Activated T-cell treated with anti-CD3 and anti-CD28 coated beads, Interleukin-2, amount 50 U/mL, for 72 hours (primary cell): ENCODE results near the gene CARTPT. TPM values are rescaled to one million over a fixed set of nuclear protein-coding genes. Genes with fewer than 3 reads are reported as not detected.

Source experiments
- ATAC-seq, 2 donors: fragments of 150-1000 bp; cut with Tn5 transposase; replicated peaks in 1 of 2; 2 replicates each; pipeline ENCODE4 v1.10.0; 2021; ENCODE audit warnings: moderate library complexity in 2 of 2, mild to moderate bottlenecking in 1 of 2
- DNase-seq, 2 donors: peaks; one replicate each; pipeline ENCODE4 v3.0.0; 2021 to 2022; ENCODE audit warnings: mixed read lengths in 1 of 2
- H3K27ac Mint-ChIP-seq: one replicate; pipeline ENCODE4 v1.8.0; 2022; ENCODE audit warnings: mild to moderate bottlenecking, moderate library complexity, mixed read lengths
- H3K27me3 Mint-ChIP-seq: one replicate; pipeline ENCODE4 v1.8.0; 2022; ENCODE audit warnings: low read depth, mixed read lengths
- H3K36me3 Mint-ChIP-seq, 2 donors: one replicate each; pipeline ENCODE4 v1.8.0; 2022; ENCODE audit warnings: mixed read lengths in 2 of 2, mild to moderate bottlenecking in 1 of 2; ENCODE audit not compliant: insufficient read depth in 2 of 2
- H3K4me1 Mint-ChIP-seq: one replicate; pipeline ENCODE4 v1.8.0; 2022; ENCODE audit warnings: low read depth, mixed read lengths
- H3K4me3 Mint-ChIP-seq, 2 donors: one replicate each; pipeline ENCODE4 v1.8.0; 2022; ENCODE audit warnings: mild to moderate bottlenecking in 2 of 2, mixed read lengths in 2 of 2, moderate library complexity in 2 of 2
- H3K9me3 Mint-ChIP-seq, 2 donors: one replicate each; pipeline ENCODE4 v1.8.0; 2022; ENCODE audit warnings: mixed read lengths in 2 of 2
- total RNA-seq, 2 donors: library from RNA; stranded (reverse); gene quantifications; one replicate each; pipeline ENCODE4 v1.2.3, GENCODE V29; 2022

The CARTPT gene
- total RNA-seq, 2 donors from 2014 or later = not detected

GRCh38 chr5:71743155-71743554 lies 24.1 kb downstream of the CARTPT start:
- no peaks in the 10 kb centered on the region for H3K4me1 Mint-ChIP-seq
- no peak overlapping the region for H3K4me3 Mint-ChIP-seq

GRCh38 chr5:71744009-71744790 lies 25.1 kb downstream of the CARTPT start:
- no peak for ATAC-seq

More at GRCh38 chr5:71743155-71743554, 24.1 kb downstream of the CARTPT start:
- ATAC-seq (no peak), DNase-seq (no peak)
- Mint-ChIP-seq H3K27ac (no peak overlapping the region), H3K27me3 (peaks cover 23% of the 10 kb centered on the region), H3K36me3 (no peaks in the 10 kb centered on the region), H3K9me3 (peaks cover 0 to 2% of the 10 kb centered on the region in 2 donors)

GRCh38 chr5:71747182-71747581 lies 28.1 kb downstream of the CARTPT start:
- H3K4me1 Mint-ChIP-seq = no peaks in the 10 kb centered on the region
- H3K9me3 Mint-ChIP-seq = no peaks in the 10 kb centered on the region
- H3K36me3 Mint-ChIP-seq = no peaks in the 10 kb centered on the region
- H3K4me3 Mint-ChIP-seq = no peak overlapping the region
- ATAC-seq = no peak
- H3K27me3 Mint-ChIP-seq = peaks cover 13% of the 10 kb centered on the region
- no peak for DNase-seq
- no peak overlapping the region for H3K27ac Mint-ChIP-seq

More at GRCh38 chr5:71744009-71744790, 25.1 kb downstream of the CARTPT start:
- Mint-ChIP-seq H3K27ac (no peak overlapping the region), H3K27me3 (peaks cover 23% of the 10 kb centered on the region), H3K9me3 (peaks cover 0 to 2% of the 10 kb centered on the region in 2 donors), H3K4me1 (no peaks in the 10 kb centered on the region), H3K36me3 (no peaks in the 10 kb centered on the region), H3K4me3 (no peak overlapping the region)
- no peak for DNase-seq

- peaks cover 9% of the 10 kb centered on the region for H3K27me3 Mint-ChIP-seq
- no peak overlapping the region for H3K4me3 Mint-ChIP-seq
- no peaks in the 10 kb centered on the region for H3K9me3 Mint-ChIP-seq
Observed at GRCh38 chr5:71748360-71748759, 29.3 kb downstream of the CARTPT start.

GRCh38 chr5:71751422-71751821 lies 32.3 kb downstream of the CARTPT start:
- ATAC-seq (no peak), DNase-seq (no peak)
- Mint-ChIP-seq H3K36me3 (no peaks in the 10 kb centered on the region), H3K9me3 (no peaks in the 10 kb centered on the region), H3K4me3 (no peak overlapping the region), H3K27ac (no peak overlapping the region), H3K27me3 (no peaks in the 10 kb centered on the region), H3K4me1 (no peaks in the 10 kb centered on the region)

More at GRCh38 chr5:71748360-71748759, 29.3 kb downstream of the CARTPT start:
- Mint-ChIP-seq H3K4me1 (no peaks in the 10 kb centered on the region), H3K36me3 (no peaks in the 10 kb centered on the region), H3K27ac (no peak overlapping the region)
- no peak for ATAC-seq
- DNase-seq = no peak

GRCh38 chr5:71752441-71753190 lies 33.5 kb downstream of the CARTPT start:
- H3K36me3 Mint-ChIP-seq = no peaks in the 10 kb centered on the region
- H3K4me1 Mint-ChIP-seq = peaks cover 4% of the 10 kb centered on the region
- DNase-seq (no peak), ATAC-seq (no peak)
- no peaks in the 10 kb centered on the region for H3K27me3 Mint-ChIP-seq
- H3K9me3 Mint-ChIP-seq = no peaks in the 10 kb centered on the region
- no peak overlapping the region for H3K27ac Mint-ChIP-seq
- H3K4me3 Mint-ChIP-seq = no peak overlapping the region

- peak; percentile 57 to 58 for DNase-seq
- Mint-ChIP-seq H3K27ac (no peak overlapping the region), H3K4me3 (peak overlapping the region; percentile 42 to 47), H3K36me3 (no peaks in the 10 kb centered on the region), H3K4me1 (peaks cover 11% of the 10 kb centered on the region), H3K9me3 (no peaks in the 10 kb centered on the region), H3K27me3 (no peaks in the 10 kb centered on the region)
- ATAC-seq = peak; percentile 98 to 100
Observed at GRCh38 chr5:71757590-71758543, 38.8 kb downstream of the CARTPT start.

- no peaks in the 10 kb centered on the region for H3K9me3 Mint-ChIP-seq
- H3K4me3 Mint-ChIP-seq = no peak overlapping the region
- no peaks in the 10 kb centered on the region for H3K36me3 Mint-ChIP-seq
- peaks cover 15% of the 10 kb centered on the region for H3K27me3 Mint-ChIP-seq
- H3K4me1 Mint-ChIP-seq = peaks cover 5% of the 10 kb centered on the region
- ATAC-seq (no peak), DNase-seq (no peak)
- no peak overlapping the region for H3K27ac Mint-ChIP-seq
Observed at GRCh38 chr5:71762826-71763225, 43.8 kb downstream of the CARTPT start.

- Mint-ChIP-seq H3K4me3 (no peak overlapping the region), H3K36me3 (no peaks in the 10 kb centered on the region), H3K9me3 (no peaks in the 10 kb centered on the region), H3K27ac (no peak overlapping the region), H3K4me1 (no peaks in the 10 kb centered on the region), H3K27me3 (peaks cover 17% of the 10 kb centered on the region)
- ATAC-seq (no peak), DNase-seq (no peak)
Observed at GRCh38 chr5:71767661-71768060, 48.6 kb downstream of the CARTPT start.

GRCh38 chr5:71769287-71769686 lies 50.2 kb downstream of the CARTPT start:
- ATAC-seq = no peak
- no peaks in the 10 kb centered on the region for H3K4me1 Mint-ChIP-seq
- no peak overlapping the region for H3K27ac Mint-ChIP-seq
- no peaks in the 10 kb centered on the region for H3K36me3 Mint-ChIP-seq
- H3K4me3 Mint-ChIP-seq = no peak overlapping the region
- H3K9me3 Mint-ChIP-seq = no peaks in the 10 kb centered on the region
- no peak for DNase-seq
- peaks cover 30% of the 10 kb centered on the region for H3K27me3 Mint-ChIP-seq

GRCh38 chr5:71770381-71770780 lies 51.3 kb downstream of the CARTPT start:
- no peak overlapping the region for H3K27ac Mint-ChIP-seq
- no peaks in the 10 kb centered on the region for H3K36me3 Mint-ChIP-seq
- no peak overlapping the region for H3K4me3 Mint-ChIP-seq
- DNase-seq (no peak), ATAC-seq (no peak)
- peaks cover 30% of the 10 kb centered on the region for H3K27me3 Mint-ChIP-seq
- no peaks in the 10 kb centered on the region for H3K4me1 Mint-ChIP-seq
- no peaks in the 10 kb centered on the region for H3K9me3 Mint-ChIP-seq
